Urinary bladder (tissue), 4 donors: Measurements from ENCODE around the gene NANOG. TPM values are rescaled to one million over a fixed set of nuclear protein-coding genes. Genes with fewer than 3 reads are reported as not detected.
"Not testable (repeated sequence)": the region's sequence is repeated elsewhere in the genome, so short reads cannot be mapped to it uniquely, and the experiment has no call there.

Source experiments
- DNase-seq: peaks from one replicate; pipeline ENCODE4 v3.0.0-alpha.2; 2015; ENCODE audit errors: extremely low spot score
- H3K27ac ChIP-seq: one replicate; pipeline ENCODE4 v1.5.1; 2013; ENCODE audit warnings: low read depth, mild to moderate bottlenecking, moderate library complexity
- H3K36me3 ChIP-seq: one replicate; pipeline ENCODE4 v1.6.1; 2013; ENCODE audit warnings: mild to moderate bottlenecking, moderate library complexity; ENCODE audit not compliant: insufficient read depth
- H3K4me1 ChIP-seq: one replicate; pipeline ENCODE4 v1.6.1; 2013; ENCODE audit warnings: mild to moderate bottlenecking, moderate library complexity; ENCODE audit not compliant: insufficient read depth
- H3K4me3 ChIP-seq: one replicate; pipeline ENCODE4 v1.5.1; 2013; ENCODE audit warnings: low read depth, low read length
- WGBS: extraction: QIAGEN DNeasy Blood & Tissue Kit; methylation state at CpG from one replicate; pipeline ENCODE4 v1.1.7; 2013; 5-methylcytosine and 5-hydroxymethylcytosine counted together
- polyA plus RNA-seq: library from polyadenylated mRNA; stranded (reverse); fragments of 200-250 nt; gene quantifications from one replicate; pipeline ENCODE4 v1.2.3, GENCODE V29; 2013
- total RNA-seq: library from RNA; depleted of rRNA; stranded (reverse); fragments of >200 nt; gene quantifications from one replicate; pipeline ENCODE4 v1.2.3, GENCODE V29; 2014
- donor health status: healthy with polysubstance abuse.
- donor health status: healthy.

Gene NANOG
- total and polyA plus RNA-seq, 2 donors: 0.21 TPM; not detected in 1

GRCh38 chr12:7784701-7785100 is 4.5 kb upstream of the NANOG start:
- Histone ChIP-seq H3K36me3 (peaks cover 2% of the 10 kb centered on the region), H3K4me3 (no peak overlapping the region), H3K4me1 (no peaks in the 10 kb centered on the region), H3K27ac (no peak overlapping the region)
- 43% methylated on average over 2 of the region's 2 CpGs for WGBS
- no peak for DNase-seq

DNA sequence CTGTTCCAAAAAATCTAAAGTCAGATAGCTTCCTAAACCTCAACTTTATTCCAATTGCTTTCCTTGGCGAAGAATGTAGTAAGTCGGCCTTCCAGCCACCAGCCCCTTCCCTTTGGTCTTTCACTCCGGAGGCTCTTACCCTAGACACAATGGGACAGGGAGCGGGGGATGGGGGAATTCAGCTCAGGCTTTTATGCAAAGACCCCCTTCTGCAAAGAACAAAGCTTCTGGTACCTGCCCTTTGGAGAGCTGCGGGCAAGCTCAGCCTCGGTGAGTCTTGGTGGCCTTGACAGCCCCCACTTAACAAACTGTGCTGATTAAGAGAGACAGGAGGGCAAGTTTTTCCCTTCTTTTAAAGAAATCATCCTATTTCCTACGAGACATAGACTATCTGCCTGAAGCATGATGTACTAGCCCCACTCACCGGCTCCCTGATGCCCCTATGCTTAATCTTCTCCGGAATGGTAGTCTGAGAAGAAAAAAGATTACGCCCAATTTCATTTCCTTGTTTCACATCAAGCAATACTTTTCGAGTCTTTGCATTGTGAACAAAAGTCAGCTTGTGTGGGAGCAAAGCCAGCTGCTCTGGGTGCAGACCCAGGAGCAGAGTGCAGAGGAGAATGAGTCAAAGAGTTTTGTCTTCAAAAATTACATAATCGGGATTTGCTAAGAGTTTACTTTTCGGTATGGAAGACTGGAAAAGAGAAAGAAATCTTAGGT is 1.5 kb upstream of the NANOG start:
- Histone ChIP-seq H3K4me3 (no peak overlapping the region), H3K36me3 (peaks cover 2% of the 10 kb centered on the region), H3K4me1 (no peaks in the 10 kb centered on the region), H3K27ac (no peak overlapping the region)
- WGBS: 25% methylated on average over 13 of the region's 13 CpGs
- no peak for DNase-seq

GRCh38 chr12:7788294-7788660 is 925 bp upstream of the NANOG start:
- DNase-seq: no peak
- Histone ChIP-seq H3K4me3 (no peak overlapping the region), H3K27ac (no peak overlapping the region), H3K4me1 (no peaks in the 10 kb centered on the region), H3K36me3 (peaks cover 2% of the 10 kb centered on the region)
- WGBS: 28% methylated on average over 4 of the region's 4 CpGs

DNA sequence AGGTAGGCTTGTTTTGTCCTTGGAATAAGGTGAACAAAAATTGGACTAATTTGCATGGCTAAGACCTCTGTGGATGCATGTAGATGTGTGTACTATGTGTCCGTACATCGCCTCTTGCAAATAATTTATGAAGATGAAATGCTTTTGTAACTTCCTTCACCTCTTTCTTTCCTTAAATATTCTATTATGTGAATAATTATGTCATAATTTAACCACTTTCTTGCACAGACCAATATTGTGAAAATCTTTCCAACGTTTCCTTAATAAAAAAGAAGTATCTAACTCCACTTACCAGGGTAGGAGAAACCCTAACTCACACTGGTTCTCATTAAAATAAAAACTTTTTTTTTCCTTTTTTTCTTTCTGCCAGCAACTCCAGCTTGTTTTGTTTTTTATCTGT is 4.0 kb downstream of the NANOG start:
- no peak overlapping the region for H3K4me3 ChIP-seq
- WGBS: 60% methylated on average over 3 of the region's 3 CpGs
- H3K36me3 ChIP-seq: no peaks in the 10 kb centered on the region
- H3K4me1 ChIP-seq: no peaks in the 10 kb centered on the region
- no peak overlapping the region for H3K27ac ChIP-seq
- no peak for DNase-seq

- DNase-seq, H3K27ac ChIP-seq, H3K36me3 ChIP-seq, H3K4me1 ChIP-seq, H3K4me3 ChIP-seq: not testable (repeated sequence)
- WGBS: 71% methylated on average over 7 of the region's 7 CpGs
Measured at GRCh38 chr12:7797269-7797668, 8.1 kb downstream of the NANOG start.

DNA sequence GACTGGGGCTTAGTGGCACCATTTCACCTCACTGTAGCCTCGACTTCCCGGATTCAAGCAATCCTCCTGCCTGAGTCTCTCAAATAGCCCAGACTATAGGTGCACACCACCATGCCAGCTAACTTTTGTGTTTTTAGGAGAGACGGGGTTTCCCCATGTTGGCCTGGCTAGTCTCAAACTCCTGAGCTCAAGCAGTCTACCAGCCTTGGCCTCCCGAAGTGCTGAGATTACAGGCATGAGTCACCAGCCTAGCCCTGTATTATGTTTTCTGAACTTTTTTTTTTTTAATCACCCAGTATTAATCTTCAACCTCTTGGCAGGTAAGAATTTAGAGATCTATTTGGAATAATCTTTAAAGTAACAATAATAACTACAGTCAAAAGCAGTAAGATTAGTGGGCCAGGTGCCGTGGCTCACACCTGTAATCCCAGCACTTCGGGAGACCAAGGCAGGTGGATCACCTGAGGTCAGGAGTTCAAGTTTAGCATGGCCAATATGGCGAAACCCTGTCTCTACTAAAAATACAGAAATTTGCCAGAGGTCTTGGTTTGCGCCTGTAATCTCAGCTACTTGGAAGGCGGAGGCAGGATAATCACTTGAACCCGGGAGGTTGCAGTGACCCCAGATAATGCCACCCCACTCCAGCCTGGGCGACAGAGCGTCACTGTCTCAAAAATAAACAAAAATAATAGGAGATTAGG is 8.6 kb downstream of the NANOG start:
- H3K4me1 ChIP-seq: no peaks in the 10 kb centered on the region
- no peak overlapping the region for H3K4me3 ChIP-seq
- DNase-seq: no peak
- WGBS: 58% methylated on average over 12 of the region's 12 CpGs
- H3K27ac ChIP-seq: no peak overlapping the region
- no peaks in the 10 kb centered on the region for H3K36me3 ChIP-seq

DNA sequence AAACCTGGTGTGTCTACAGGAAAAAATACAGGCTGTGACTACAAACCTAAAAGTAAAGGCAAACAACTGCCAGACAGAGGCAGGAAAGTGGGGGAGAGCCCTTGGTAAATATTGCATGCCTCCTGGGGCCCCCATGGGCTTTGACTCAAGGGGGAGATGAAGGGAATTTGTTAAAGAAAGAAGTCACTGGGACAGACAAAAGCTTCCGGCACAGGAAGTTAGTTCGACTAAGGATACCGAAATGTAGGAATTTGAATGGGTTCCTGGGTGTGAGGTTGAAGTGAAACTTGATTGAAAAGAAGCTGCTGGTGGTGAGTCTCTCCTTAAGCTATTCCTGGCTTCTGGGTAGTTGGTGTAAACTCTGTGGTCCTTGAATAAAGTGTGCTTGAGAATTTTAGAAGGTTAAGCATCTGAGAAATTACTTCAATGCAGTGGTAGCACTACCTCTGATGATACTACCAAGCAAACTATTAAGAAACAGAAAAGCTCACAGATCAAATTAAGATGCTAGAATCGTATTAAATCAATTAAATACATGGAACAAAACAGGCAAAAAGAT is 9.6 kb downstream of the NANOG start:
- not testable (repeated sequence) for H3K4me1 ChIP-seq, DNase-seq
- 65% methylated on average over 1 of the region's 4 CpGs for WGBS

GRCh38 chr12:7801460-7801859 is 12.3 kb downstream of the NANOG start:
- no peak overlapping the region for H3K27ac ChIP-seq
- no peak for DNase-seq
- H3K4me1 ChIP-seq: no peaks in the 10 kb centered on the region
- WGBS: 51% methylated on average over 4 of the region's 4 CpGs
- no peaks in the 10 kb centered on the region for H3K36me3 ChIP-seq
- H3K4me3 ChIP-seq: no peak overlapping the region

More for the DNA sequence above, 9.6 kb downstream of the NANOG start:
- not testable (repeated sequence) for H3K4me3 ChIP-seq, H3K36me3 ChIP-seq, H3K27ac ChIP-seq

DNA sequence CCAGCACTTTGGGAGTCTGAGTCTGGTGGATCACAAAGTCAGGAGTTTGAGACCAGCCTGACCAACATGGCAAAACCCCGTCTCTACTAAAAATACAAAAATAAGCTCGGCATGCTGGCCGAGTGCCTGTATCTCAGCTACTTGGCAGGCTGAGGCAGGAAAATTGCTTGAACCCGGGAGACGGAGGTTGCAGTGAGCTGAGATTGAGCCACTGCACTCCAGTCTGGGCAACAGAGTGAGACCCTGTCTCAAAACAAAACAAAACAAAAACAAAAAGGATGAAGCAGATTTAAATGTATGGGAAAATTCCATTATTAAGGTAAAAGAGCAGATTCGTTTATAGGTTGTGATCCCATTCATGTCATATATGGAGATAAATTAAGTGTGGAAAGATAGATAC is 17.1 kb downstream of the NANOG start:
- H3K4me1 ChIP-seq, H3K36me3 ChIP-seq, DNase-seq, H3K27ac ChIP-seq, H3K4me3 ChIP-seq: not testable (repeated sequence)
- WGBS: 35% methylated on average over 6 of the region's 6 CpGs

DNA sequence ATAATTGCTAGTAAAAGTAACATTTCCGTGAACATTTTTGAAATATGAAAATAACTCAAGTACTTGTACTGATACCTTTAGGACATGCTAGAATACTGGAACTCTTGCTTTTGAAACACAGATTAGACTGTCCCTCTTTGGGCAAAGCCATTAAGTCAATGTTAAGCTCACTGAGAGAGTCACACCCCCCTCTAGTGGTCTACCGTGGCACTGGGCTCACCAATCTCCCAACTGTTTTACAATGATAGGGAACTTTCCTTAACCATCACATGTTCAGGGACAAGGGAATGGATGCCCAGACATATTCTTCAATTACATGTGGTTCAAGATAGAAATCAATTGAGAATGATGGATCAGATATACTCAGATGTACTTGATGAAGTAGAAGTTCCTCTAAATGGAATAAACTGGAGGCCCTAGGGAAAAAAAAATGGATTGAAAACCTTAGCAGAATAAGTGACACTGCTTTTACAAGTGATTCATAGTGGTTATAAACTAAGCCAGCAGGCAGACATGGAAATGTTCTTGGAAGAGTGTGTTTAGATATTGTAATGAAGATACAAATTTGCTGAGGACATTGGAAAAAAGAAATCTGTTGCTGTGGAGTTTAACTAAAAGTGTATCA is 17.8 kb downstream of the NANOG start:
- no peak overlapping the region for H3K27ac ChIP-seq
- WGBS: 8% methylated on average over 2 of the region's 2 CpGs

DNA sequence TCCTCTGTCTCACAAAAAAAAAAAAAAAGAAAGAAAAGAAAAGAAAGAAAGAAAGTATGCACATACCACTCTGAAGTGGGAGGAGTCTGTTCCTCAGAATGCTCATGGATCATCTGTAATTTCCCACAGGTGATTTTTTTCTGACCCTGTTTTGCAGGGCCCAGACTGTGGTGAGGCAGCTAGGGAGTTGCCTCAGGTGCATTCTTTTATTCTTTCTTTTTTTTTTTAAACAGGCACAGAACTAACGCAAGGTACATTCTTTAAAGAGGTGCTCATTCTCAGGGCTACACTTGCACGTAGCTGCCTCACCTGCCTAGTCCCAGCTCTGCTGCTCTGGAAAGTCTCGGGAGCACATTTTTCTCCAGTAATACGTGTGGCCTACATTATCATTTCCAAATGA is 36.6 kb downstream of the NANOG start:
- WGBS: 47% methylated on average over 4 of the region's 4 CpGs
- DNase-seq, H3K27ac ChIP-seq, H3K4me3 ChIP-seq, H3K36me3 ChIP-seq, H3K4me1 ChIP-seq: not testable (repeated sequence)

More for the DNA sequence above, 17.8 kb downstream of the NANOG start:
- peak; percentile 32 for DNase-seq
- Histone ChIP-seq H3K4me1 (no peaks in the 10 kb centered on the region), H3K4me3 (no peak overlapping the region), H3K36me3 (no peaks in the 10 kb centered on the region)

DNA sequence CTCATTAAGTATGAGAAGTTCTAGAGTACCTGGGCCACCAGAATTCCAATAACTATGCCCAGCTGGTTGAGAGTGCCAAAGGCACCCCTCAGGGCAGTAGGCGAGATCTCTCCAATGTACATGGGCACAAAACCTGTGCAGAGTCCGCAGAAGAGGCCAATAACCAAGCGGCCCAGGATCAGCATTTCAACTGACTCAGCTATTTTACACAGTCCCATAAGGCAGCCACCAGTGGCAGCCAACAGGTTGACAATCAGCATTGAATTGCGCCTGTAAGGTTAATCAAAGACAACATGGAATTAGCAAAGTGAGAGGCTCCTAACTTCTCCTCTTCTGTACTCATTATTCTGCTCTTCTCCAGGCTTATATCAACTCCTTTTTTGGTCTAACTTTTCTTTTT is 40.5 kb downstream of the NANOG start:
- DNase-seq, H3K36me3 ChIP-seq: not testable (repeated sequence)
- WGBS: 92% methylated on average over 4 of the region's 4 CpGs

GRCh38 chr12:7832059-7832696 is 43.0 kb downstream of the NANOG start:
- H3K27ac ChIP-seq: no peak overlapping the region
- no peaks in the 10 kb centered on the region for H3K4me1 ChIP-seq
- WGBS: 66% methylated on average over 6 of the region's 6 CpGs
- DNase-seq: no peak
- no peak overlapping the region for H3K4me3 ChIP-seq
- no peaks in the 10 kb centered on the region for H3K36me3 ChIP-seq

More for the DNA sequence above, 40.5 kb downstream of the NANOG start:
- not testable (repeated sequence) for H3K4me3 ChIP-seq, H3K4me1 ChIP-seq, H3K27ac ChIP-seq
